Natural killer cell (primary cell): ENCODE results near the gene OR2T10. TPM values are rescaled to one million over a fixed set of nuclear protein-coding genes. Genes with fewer than 3 reads are reported as not detected.
"Not testable (repeated sequence)": the region's sequence is repeated elsewhere in the genome, so short reads cannot be mapped to it uniquely, and the experiment has no call there.

Source experiments
- ATAC-seq, 3 donors: fragments of 150-1000 bp in 2 of 3; fragments of 200-7000 bp in 1 of 3; cut with Tn5 transposase; 1 replicate in 1 of 3; 2 replicates in 2 of 3; pipeline ENCODE4 v1.10.0; 2021; ENCODE audit warnings: mild to moderate bottlenecking in 2 of 3, moderate library complexity in 2 of 3
- DNase-seq, 2 donors: peaks; one replicate each; pipeline versions ENCODE4 v3.0.0 to v3.0.0-alpha.2; 2013 to 2021; ENCODE audit warnings: mixed read lengths in 1 of 2
- H3K27ac ChIP-seq: one replicate; pipeline ENCODE4 v1.5.1; 2013; ENCODE audit warnings: mild to moderate bottlenecking, low read length
- H3K27me3 ChIP-seq: one replicate; pipeline ENCODE4 v1.6.1; 2013; ENCODE audit warnings: low read length; ENCODE audit not compliant: control insufficient read depth, insufficient read depth
- H3K36me3 ChIP-seq: one replicate; pipeline ENCODE4 v1.6.1; 2013; ENCODE audit warnings: low read length; ENCODE audit not compliant: control insufficient read depth, insufficient read depth
- H3K4me1 ChIP-seq: one replicate; pipeline ENCODE4 v1.6.1; 2013; ENCODE audit warnings: low read length; ENCODE audit not compliant: control insufficient read depth, insufficient read depth
- H3K4me3 ChIP-seq: one replicate; pipeline ENCODE4 v1.5.1; 2013; ENCODE audit warnings: low read length
- H3K9me3 ChIP-seq: one replicate; pipeline ENCODE4 v1.6.1; 2013; ENCODE audit warnings: low read length; ENCODE audit not compliant: control insufficient read depth, insufficient read depth
- H3K27ac Mint-ChIP-seq, 2 donors: one replicate each; pipeline ENCODE4 v1.8.0; 2022; ENCODE audit warnings: mild to moderate bottlenecking in 2 of 2, mixed read lengths in 2 of 2, moderate library complexity in 1 of 2
- H3K27me3 Mint-ChIP-seq, 2 donors: one replicate each; pipeline ENCODE4 v1.8.0; 2022; ENCODE audit warnings: low read depth in 2 of 2, mixed read lengths in 2 of 2
- H3K36me3 Mint-ChIP-seq: one replicate; pipeline ENCODE4 v1.8.0; 2022; ENCODE audit warnings: mixed read lengths
- H3K4me1 Mint-ChIP-seq, 2 donors: one replicate each; pipeline ENCODE4 v1.8.0; 2022; ENCODE audit warnings: mixed read lengths in 2 of 2
- H3K4me3 Mint-ChIP-seq: one replicate; pipeline ENCODE4 v1.8.0; 2022; ENCODE audit warnings: mild to moderate bottlenecking, moderate library complexity, mixed read lengths
- H3K9me3 Mint-ChIP-seq, 2 donors: one replicate each; pipeline ENCODE4 v1.8.0; 2022; ENCODE audit warnings: mixed read lengths in 2 of 2
- WGBS: methylation state at CpG from one replicate; pipeline ENCODE4 v1.1.7; 2013; ENCODE audit warnings: missing lambda C conversion rate; ENCODE audit not compliant: insufficient coverage; 5-methylcytosine and 5-hydroxymethylcytosine counted together
- intact Hi-C: fragments of 100-400 bp; cut with micrococcal nuclease; formaldehyde crosslinking; loops from one replicate; pipeline ENCODE4 v1.14.2; 2022
- total RNA-seq, 4 donors: library from RNA; stranded (reverse); fragments of 120-200 nt in 1 of 4; gene quantifications; one replicate each; pipeline versions ENCODE4 v1.2.3 to v1.2.4, GENCODE V29; 2013 to 2022

The OR2T10 gene
- total RNA-seq, 3 donors from 2014 or later (not counting 1 experiment from before 2014, with no cell fraction given): not detected

DNA sequence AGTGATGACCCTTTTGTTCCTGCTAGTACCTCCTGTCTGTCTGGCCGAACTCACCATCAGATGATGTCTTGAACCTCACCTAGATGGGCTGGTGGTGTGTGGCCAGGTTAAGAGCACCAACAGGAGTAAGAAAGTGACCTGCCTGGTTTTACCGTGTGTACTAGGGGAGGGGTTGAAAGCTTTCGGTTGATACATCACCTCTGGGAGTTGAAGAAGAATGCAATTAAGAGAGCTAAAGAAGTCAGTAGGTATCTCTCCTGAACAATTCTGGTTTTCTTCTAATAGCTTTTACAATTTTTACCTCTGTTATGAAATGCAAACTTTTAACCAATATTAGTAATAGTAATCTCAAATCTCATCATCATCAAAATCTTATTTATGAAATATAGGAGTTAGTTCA is 34.8 kb downstream of the OR2T10 start, which contains the start of gene OR2T29:
Gene OR2T29 (minus strand): TSS at position 101 of the 400 bp plus-strand sequence. CDS start 3,281 bp downstream, outside the sequence.
- H3K27ac ChIP-seq, H3K36me3 Mint-ChIP-seq, DNase-seq, intact Hi-C loops, ATAC-seq, H3K9me3 Mint-ChIP-seq, H3K4me1 ChIP-seq, H3K4me3 ChIP-seq, H3K4me3 Mint-ChIP-seq, H3K27me3 Mint-ChIP-seq, H3K9me3 ChIP-seq, H3K27ac Mint-ChIP-seq, H3K36me3 ChIP-seq, H3K27me3 ChIP-seq, H3K4me1 Mint-ChIP-seq: not testable (repeated sequence)
- WGBS: 80% methylated on average over 1 of the region's 3 CpGs

- H3K36me3 ChIP-seq, ATAC-seq, H3K27me3 ChIP-seq, intact Hi-C loops, H3K4me1 ChIP-seq, H3K9me3 Mint-ChIP-seq, H3K27me3 Mint-ChIP-seq, H3K4me3 ChIP-seq, H3K4me3 Mint-ChIP-seq, DNase-seq, H3K9me3 ChIP-seq, H3K4me1 Mint-ChIP-seq, H3K36me3 Mint-ChIP-seq, H3K27ac ChIP-seq, H3K27ac Mint-ChIP-seq: not testable (repeated sequence)
- no CpG with 5 or more reads among the region's 6 CpGs for WGBS
These were observed 46.5 kb downstream of the OR2T10 start for GRCh38 chr1:248551027-248551426.

DNA sequence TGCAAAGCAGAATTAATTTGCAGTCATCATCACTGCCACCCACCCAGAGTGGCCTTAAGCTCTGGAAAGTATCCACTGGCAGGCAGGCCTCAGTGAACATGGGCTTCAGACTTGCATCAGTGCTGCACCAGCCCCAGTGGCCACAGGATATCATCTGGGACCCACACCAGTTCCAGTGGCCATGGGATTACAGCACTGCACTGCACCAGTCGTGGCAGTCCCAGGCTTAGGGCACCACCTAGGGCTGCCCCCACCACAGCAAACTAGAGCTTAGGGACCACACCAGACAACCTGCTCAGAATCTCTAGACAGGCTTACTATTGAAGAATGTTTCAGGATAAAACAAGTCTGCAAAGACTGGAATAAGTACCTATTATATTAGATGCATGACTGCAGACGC is 50.1 kb downstream of the OR2T10 start:
- H3K9me3 Mint-ChIP-seq, H3K4me1 ChIP-seq, H3K27ac Mint-ChIP-seq, H3K4me3 ChIP-seq, H3K4me3 Mint-ChIP-seq, ATAC-seq, H3K36me3 Mint-ChIP-seq, H3K27me3 Mint-ChIP-seq, H3K27me3 ChIP-seq, H3K4me1 Mint-ChIP-seq, intact Hi-C loops, H3K36me3 ChIP-seq, H3K9me3 ChIP-seq, DNase-seq, H3K27ac ChIP-seq: not testable (repeated sequence)
- no CpG with 5 or more reads among the region's 2 CpGs for WGBS

Other genes with a start within 250 kb of the OR2T10 start
- gene OR14C36, start 248.9 kb downstream of the OR2T10 start, total RNA-seq: not detected
- not detected for gene OR2T4, start 236.0 kb downstream of the OR2T10 start, total RNA-seq
- gene OR2T6, start 222.0 kb downstream of the OR2T10 start, total RNA-seq: not detected
- not detected for gene OR2T1, start 194.7 kb downstream of the OR2T10 start, total RNA-seq
- not detected for gene OR2T2, start 152.1 kb downstream of the OR2T10 start, total RNA-seq
- not detected for gene OR2T3, start 124.3 kb downstream of the OR2T10 start, total RNA-seq
- not detected for gene OR2T5, start 109.1 kb downstream of the OR2T10 start, total RNA-seq
- not detected for gene OR2G6, start 89.6 kb downstream of the OR2T10 start, total RNA-seq
- gene OR2T29, start 34.9 kb downstream of the OR2T10 start, total RNA-seq: not detected
- gene OR2T34, start 22.9 kb downstream of the OR2T10 start, total RNA-seq: not detected
- not detected for gene OR2T11, start 37.4 kb upstream of the OR2T10 start, total RNA-seq
- not detected for gene OR2T35, start 47.6 kb upstream of the OR2T10 start, total RNA-seq
- not detected for gene OR2T27, start 57.8 kb upstream of the OR2T10 start, total RNA-seq
- gene OR14I1, start 105.1 kb upstream of the OR2T10 start, total RNA-seq: not detected
- not detected for gene LYPD8, start 158.1 kb upstream of the OR2T10 start, total RNA-seq
- gene SH3BP5L, start 228.2 kb upstream of the OR2T10 start, total RNA-seq: 10 to 100 TPM; 19.0 to 27.5 (median 22.9) TPM
- 10 to 100 TPM; 29.0 to 41.8 (median 38.7) TPM for gene ZNF672, start 240.5 kb upstream of the OR2T10 start, total RNA-seq